ENCODE data around the gene PRRC2B.
"Not testable (repeated sequence)": the region's sequence is repeated elsewhere in the genome, so short reads cannot be mapped to it uniquely, and the experiment has no call there.

PRRC2B gene

GRCh38 chr9:131349881-131350563 is 43.9 kb upstream of the PRRC2B start:
- DNase-seq (ENCODE audit: low read depth), result peak; percentile 82
- peak overlapping the region; percentile 40 for H3K4me3 ChIP-seq (ENCODE audit: low read length)
- TF ChIP-seq CTCF (conservative IDR thresholded peaks at IDR 0.05; ENCODE audit: low read length), result peak; percentile 89

GRCh38 chr9:131356479-131356878 is 37.4 kb upstream of the PRRC2B start:
- DNase-seq (ENCODE audit: low read depth), result peak; percentile 12
- H3K4me3 ChIP-seq (ENCODE audit: low read length), result not testable (repeated sequence)

GRCh38 chr9:131358556-131358955 is 35.3 kb upstream of the PRRC2B start:
- DNase-seq (ENCODE audit: low read depth), result no peak
- no peak overlapping the region for H3K4me3 ChIP-seq (ENCODE audit: low read length)
- TF ChIP-seq CTCF (conservative IDR thresholded peaks at IDR 0.05; ENCODE audit: low read length), result no peak

- DNase-seq (ENCODE audit: low read depth), result peak; percentile 5
- TF ChIP-seq CTCF (conservative IDR thresholded peaks at IDR 0.05; ENCODE audit: low read length), result no peak
- no peak overlapping the region for H3K4me3 ChIP-seq (ENCODE audit: low read length)
These were observed 32.6 kb upstream of the PRRC2B start for GRCh38 chr9:131361202-131361833.

- no peak overlapping the region for H3K4me3 ChIP-seq (ENCODE audit: low read length)
- no peak for TF ChIP-seq CTCF (conservative IDR thresholded peaks at IDR 0.05; ENCODE audit: low read length)
- DNase-seq (ENCODE audit: low read depth), result no peak
These were observed 28.3 kb upstream of the PRRC2B start for GRCh38 chr9:131365546-131365945.

GRCh38 chr9:131366761-131367401 is 27.0 kb upstream of the PRRC2B start:
- peak; percentile 71 for DNase-seq (ENCODE audit: low read depth)
- H3K4me3 ChIP-seq (ENCODE audit: low read length), result no peak overlapping the region
- peak; percentile 22; the same call in 1 of the 2 replicates for TF ChIP-seq CTCF (conservative IDR thresholded peaks at IDR 0.05; ENCODE audit: low read length)

GRCh38 chr9:131367450-131367849 is 26.4 kb upstream of the PRRC2B start:
- no peak for TF ChIP-seq CTCF (conservative IDR thresholded peaks at IDR 0.05; ENCODE audit: low read length)
- H3K4me3 ChIP-seq (ENCODE audit: low read length), result no peak overlapping the region
- no peak for DNase-seq (ENCODE audit: low read depth)

All from AG10803 (cell line).